ENCODE results near the gene PYGL. TPM values are rescaled to one million over a fixed set of nuclear protein-coding genes. Genes with fewer than 3 reads are reported as not detected.

Gene PYGL
- total and polyA plus RNA-seq, 10 of the 15 experiments (the other 5 are each of a cell fraction or from before 2014, with no cell fraction given): 0.05 to 1.4 (median 0.79) TPM

DNA sequence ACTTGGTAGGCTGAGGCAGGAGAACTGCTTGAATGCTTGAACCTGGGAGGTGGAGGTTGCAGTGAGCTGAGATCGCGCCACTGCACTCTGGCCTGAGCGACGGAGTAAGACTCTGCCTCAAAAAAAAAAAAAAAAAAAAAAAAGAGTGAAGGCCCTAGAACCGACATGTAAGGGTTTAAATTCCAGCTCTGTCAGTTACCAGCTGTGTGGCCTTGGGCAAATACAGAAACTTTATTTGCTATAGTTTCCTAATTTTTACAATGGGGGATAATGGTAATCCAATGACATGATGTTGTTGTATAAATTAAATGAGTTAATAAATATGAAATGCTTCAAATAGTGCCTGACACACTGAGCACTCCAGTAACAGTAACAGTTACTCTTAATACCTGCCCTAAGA, 19.6 kb upstream of the PYGL start:
- H2AFZ ChIP-seq (ENCODE audit: control insufficient read depth, low read depth, low read length): no peak overlapping the region
- H3K27me3 ChIP-seq (replicated peaks in 1 of 2; ENCODE audit: control insufficient read depth in 2 of 2, insufficient read depth in 2 of 2, low read length in 1 of 2): no peaks in the 10 kb centered on the region; a peak in 1 of 4 replicates
- H3K9me3 ChIP-seq (replicated peaks; ENCODE audit: control insufficient read depth, insufficient read depth, low read length): no peaks in the 10 kb centered on the region
- ChIA-PET RAD21 (ENCODE audit: unreplicated experiment) (no interaction called here), CTCF (interaction anchor here (1.1 to 1.3 kb wide), 2 partner anchors 29 to 30 kb away, joined by 3 read pairs; no protein-coding TSS in a partner anchor), POLR2A (interaction anchor here (0.6 kb wide), 1 partner anchor 307 kb away, joined by 4 read pairs; no protein-coding TSS in a partner anchor), SMC1A (ENCODE audit: uncharacterized antibody, unreplicated experiment) (no interaction called here)
- H3K27ac ChIP-seq (ENCODE audit: control insufficient read depth, insufficient read depth): no peak overlapping the region
- H3K4me3 ChIP-seq: no peak overlapping the region
- 13% methylated on average over 3 of the region's 5 CpGs for WGBS (ENCODE audit: insufficient coverage, insufficient replicate concordance, low lambda C conversion rate, missing lambda C conversion rate)
- no peak overlapping the region for H3K4me2 ChIP-seq (ENCODE audit: control insufficient read depth, insufficient read depth)
- DNase-seq (ENCODE audit: low read depth, low spot score) (no peak), FAIRE-seq (no peak), ATAC-seq (no peak)
- H3K9ac ChIP-seq (ENCODE audit: control insufficient read depth, insufficient read depth, low read length): no peak overlapping the region
- in situ Hi-C loops (cut with MboI) (no loop called here), intact Hi-C loops (cut with micrococcal nuclease; ENCODE audit: unreplicated experiment) (no loop called here)
- BruUV-seq (replicated peaks): no TSS peak
- H4K20me1 ChIP-seq (ENCODE audit: control insufficient read depth, insufficient read depth): no peaks in the 10 kb centered on the region
- H3K36me3 ChIP-seq (ENCODE audit: control insufficient read depth in 2 of 2, insufficient read depth in 2 of 2, low read length in 1 of 2): no peaks in the 10 kb centered on the region
- no peaks in the 10 kb centered on the region for H3K79me2 ChIP-seq (ENCODE audit: control insufficient read depth, insufficient read depth, low read length)
- no peaks in the 10 kb centered on the region for H3K4me1 ChIP-seq (ENCODE audit: control insufficient read depth, insufficient read depth, low read length)
- TF ChIP-seq, protein P1, sequence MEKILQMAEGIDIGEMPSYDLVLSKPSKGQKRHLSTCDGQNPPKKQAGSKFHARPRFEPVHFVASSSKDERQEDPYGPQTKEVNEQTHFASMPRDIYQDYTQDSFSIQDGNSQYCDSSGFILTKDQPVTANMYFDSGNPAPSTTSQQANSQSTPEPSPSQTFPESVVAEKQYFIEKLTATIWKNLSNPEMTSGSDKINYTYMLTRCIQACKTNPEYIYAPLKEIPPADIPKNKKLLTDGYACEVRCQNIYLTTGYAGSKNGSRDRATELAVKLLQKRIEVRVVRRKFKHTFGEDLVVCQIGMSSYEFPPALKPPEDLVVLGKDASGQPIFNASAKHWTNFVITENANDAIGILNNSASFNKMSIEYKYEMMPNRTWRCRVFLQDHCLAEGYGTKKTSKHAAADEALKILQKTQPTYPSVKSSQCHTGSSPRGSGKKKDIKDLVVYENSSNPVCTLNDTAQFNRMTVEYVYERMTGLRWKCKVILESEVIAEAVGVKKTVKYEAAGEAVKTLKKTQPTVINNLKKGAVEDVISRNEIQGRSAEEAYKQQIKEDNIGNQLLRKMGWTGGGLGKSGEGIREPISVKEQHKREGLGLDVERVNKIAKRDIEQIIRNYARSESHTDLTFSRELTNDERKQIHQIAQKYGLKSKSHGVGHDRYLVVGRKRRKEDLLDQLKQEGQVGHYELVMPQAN (conservative IDR thresholded peaks at IDR 0.05): no peak
- TF ChIP-seq CBX5 (IDR thresholded peaks at IDR 0.05; ENCODE audit: low read depth) (no peak), CHD4 (IDR thresholded peaks at IDR 0.05) (no peak), PAX8 (IDR thresholded peaks at IDR 0.05) (no peak), NFIC (IDR thresholded peaks at IDR 0.05; ENCODE audit: low read depth, low read length) (no peak)
- TF ChIP-seq, protein P2, sequence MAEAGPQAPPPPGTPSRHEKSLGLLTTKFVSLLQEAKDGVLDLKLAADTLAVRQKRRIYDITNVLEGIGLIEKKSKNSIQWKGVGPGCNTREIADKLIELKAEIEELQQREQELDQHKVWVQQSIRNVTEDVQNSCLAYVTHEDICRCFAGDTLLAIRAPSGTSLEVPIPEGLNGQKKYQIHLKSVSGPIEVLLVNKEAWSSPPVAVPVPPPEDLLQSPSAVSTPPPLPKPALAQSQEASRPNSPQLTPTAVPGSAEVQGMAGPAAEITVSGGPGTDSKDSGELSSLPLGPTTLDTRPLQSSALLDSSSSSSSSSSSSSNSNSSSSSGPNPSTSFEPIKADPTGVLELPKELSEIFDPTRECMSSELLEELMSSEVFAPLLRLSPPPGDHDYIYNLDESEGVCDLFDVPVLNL (IDR thresholded peaks at IDR 0.05; ENCODE audit: low read depth, low read length): no peak
- TF ChIP-seq, protein P3, sequence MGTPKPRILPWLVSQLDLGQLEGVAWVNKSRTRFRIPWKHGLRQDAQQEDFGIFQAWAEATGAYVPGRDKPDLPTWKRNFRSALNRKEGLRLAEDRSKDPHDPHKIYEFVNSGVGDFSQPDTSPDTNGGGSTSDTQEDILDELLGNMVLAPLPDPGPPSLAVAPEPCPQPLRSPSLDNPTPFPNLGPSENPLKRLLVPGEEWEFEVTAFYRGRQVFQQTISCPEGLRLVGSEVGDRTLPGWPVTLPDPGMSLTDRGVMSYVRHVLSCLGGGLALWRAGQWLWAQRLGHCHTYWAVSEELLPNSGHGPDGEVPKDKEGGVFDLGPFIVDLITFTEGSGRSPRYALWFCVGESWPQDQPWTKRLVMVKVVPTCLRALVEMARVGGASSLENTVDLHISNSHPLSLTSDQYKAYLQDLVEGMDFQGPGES (IDR thresholded peaks at IDR 0.05): no peak
- TF ChIP-seq, protein P4, sequence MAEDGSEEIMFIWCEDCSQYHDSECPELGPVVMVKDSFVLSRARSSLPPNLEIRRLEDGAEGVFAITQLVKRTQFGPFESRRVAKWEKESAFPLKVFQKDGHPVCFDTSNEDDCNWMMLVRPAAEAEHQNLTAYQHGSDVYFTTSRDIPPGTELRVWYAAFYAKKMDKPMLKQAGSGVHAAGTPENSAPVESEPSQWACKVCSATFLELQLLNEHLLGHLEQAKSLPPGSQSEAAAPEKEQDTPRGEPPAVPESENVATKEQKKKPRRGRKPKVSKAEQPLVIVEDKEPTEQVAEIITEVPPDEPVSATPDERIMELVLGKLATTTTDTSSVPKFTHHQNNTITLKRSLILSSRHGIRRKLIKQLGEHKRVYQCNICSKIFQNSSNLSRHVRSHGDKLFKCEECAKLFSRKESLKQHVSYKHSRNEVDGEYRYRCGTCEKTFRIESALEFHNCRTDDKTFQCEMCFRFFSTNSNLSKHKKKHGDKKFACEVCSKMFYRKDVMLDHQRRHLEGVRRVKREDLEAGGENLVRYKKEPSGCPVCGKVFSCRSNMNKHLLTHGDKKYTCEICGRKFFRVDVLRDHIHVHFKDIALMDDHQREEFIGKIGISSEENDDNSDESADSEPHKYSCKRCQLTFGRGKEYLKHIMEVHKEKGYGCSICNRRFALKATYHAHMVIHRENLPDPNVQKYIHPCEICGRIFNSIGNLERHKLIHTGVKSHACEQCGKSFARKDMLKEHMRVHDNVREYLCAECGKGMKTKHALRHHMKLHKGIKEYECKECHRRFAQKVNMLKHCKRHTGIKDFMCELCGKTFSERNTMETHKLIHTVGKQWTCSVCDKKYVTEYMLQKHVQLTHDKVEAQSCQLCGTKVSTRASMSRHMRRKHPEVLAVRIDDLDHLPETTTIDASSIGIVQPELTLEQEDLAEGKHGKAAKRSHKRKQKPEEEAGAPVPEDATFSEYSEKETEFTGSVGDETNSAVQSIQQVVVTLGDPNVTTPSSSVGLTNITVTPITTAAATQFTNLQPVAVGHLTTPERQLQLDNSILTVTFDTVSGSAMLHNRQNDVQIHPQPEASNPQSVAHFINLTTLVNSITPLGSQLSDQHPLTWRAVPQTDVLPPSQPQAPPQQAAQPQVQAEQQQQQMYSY (CRISPR knock-in tag; IDR thresholded peaks at IDR 0.05): no peak
- TF ChIP-seq, protein P5, sequence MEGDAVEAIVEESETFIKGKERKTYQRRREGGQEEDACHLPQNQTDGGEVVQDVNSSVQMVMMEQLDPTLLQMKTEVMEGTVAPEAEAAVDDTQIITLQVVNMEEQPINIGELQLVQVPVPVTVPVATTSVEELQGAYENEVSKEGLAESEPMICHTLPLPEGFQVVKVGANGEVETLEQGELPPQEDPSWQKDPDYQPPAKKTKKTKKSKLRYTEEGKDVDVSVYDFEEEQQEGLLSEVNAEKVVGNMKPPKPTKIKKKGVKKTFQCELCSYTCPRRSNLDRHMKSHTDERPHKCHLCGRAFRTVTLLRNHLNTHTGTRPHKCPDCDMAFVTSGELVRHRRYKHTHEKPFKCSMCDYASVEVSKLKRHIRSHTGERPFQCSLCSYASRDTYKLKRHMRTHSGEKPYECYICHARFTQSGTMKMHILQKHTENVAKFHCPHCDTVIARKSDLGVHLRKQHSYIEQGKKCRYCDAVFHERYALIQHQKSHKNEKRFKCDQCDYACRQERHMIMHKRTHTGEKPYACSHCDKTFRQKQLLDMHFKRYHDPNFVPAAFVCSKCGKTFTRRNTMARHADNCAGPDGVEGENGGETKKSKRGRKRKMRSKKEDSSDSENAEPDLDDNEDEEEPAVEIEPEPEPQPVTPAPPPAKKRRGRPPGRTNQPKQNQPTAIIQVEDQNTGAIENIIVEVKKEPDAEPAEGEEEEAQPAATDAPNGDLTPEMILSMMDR (IDR thresholded peaks at IDR 0.05 in 2 of 3, conservative IDR thresholded peaks at IDR 0.05 in 1 of 3; ENCODE audit: control insufficient read depth in 2 of 3, extremely low read depth in 1 of 3, insufficient read depth in 1 of 3, low read depth in 3 of 3, low read length in 3 of 3): no peak
- TF ChIP-seq, protein P6, sequence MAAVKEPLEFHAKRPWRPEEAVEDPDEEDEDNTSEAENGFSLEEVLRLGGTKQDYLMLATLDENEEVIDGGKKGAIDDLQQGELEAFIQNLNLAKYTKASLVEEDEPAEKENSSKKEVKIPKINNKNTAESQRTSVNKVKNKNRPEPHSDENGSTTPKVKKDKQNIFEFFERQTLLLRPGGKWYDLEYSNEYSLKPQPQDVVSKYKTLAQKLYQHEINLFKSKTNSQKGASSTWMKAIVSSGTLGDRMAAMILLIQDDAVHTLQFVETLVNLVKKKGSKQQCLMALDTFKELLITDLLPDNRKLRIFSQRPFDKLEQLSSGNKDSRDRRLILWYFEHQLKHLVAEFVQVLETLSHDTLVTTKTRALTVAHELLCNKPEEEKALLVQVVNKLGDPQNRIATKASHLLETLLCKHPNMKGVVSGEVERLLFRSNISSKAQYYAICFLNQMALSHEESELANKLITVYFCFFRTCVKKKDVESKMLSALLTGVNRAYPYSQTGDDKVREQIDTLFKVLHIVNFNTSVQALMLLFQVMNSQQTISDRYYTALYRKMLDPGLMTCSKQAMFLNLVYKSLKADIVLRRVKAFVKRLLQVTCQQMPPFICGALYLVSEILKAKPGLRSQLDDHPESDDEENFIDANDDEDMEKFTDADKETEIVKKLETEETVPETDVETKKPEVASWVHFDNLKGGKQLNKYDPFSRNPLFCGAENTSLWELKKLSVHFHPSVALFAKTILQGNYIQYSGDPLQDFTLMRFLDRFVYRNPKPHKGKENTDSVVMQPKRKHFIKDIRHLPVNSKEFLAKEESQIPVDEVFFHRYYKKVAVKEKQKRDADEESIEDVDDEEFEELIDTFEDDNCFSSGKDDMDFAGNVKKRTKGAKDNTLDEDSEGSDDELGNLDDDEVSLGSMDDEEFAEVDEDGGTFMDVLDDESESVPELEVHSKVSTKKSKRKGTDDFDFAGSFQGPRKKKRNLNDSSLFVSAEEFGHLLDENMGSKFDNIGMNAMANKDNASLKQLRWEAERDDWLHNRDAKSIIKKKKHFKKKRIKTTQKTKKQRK (IDR thresholded peaks at IDR 0.05; ENCODE audit: low read depth, low read length): no peak
